NOMO-1 treated with DMSO at 0.1 percent for 48 hours (cell line): ENCODE results near the gene BLID.

Source experiments
- DNase-seq: peaks from one replicate; lab custom pipeline; 2025; ENCODE audit not compliant: unreplicated experiment; lab: John Stamatoyannopoulos, UW

The BLID gene

GRCh38 chr11:122085264-122085663, 30.8 kb downstream of the BLID start:
- no peak for DNase-seq

DNA sequence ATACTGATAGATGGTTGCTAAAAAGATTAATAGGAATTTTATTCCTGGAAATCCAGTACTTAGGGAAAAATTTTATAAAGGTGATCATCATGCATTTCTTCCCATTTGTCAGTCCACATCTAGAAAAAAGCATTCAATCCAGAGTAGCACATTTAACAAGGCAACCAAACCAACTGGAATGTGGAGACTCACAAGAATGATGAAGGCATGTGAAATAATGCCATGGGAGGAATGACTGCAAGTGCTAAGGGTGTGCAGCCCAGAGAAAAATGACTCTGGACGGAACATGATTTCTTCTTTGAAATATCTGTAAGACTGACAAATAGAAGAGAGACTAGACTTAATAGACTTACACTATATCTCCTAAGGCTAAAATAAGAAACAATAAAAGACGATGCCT, 33.8 kb downstream of the BLID start:
- DNase-seq = no peak

DNA sequence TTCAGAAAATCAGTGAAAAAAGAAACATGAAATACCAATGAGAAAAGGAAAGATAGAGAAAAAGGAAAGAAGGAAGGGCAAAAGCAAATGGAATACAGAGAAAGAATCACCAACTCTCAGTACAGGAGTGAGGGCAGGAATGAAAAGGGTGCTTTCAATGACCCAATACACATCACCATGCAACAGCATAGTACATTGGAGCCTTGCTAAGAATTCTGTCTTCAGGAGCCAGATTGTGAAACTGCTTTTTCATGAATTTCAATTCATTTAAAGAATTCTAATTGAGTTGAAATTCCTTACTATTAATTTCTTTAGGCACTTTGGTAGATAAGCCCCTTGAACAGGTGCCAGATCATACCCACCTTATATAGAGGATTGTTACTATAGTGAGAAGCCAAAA, 34.9 kb downstream of the BLID start:
- no peak for DNase-seq

GRCh38 chr11:122077459-122077858, 38.6 kb downstream of the BLID start:
- DNase-seq = no peak

GRCh38 chr11:122076512-122077120, 39.4 kb downstream of the BLID start:
- DNase-seq = no peak

GRCh38 chr11:122075016-122075415, 41.0 kb downstream of the BLID start:
- DNase-seq = no peak

- no peak for DNase-seq
Measured at GRCh38 chr11:122074022-122074421, 42.0 kb downstream of the BLID start.

DNA sequence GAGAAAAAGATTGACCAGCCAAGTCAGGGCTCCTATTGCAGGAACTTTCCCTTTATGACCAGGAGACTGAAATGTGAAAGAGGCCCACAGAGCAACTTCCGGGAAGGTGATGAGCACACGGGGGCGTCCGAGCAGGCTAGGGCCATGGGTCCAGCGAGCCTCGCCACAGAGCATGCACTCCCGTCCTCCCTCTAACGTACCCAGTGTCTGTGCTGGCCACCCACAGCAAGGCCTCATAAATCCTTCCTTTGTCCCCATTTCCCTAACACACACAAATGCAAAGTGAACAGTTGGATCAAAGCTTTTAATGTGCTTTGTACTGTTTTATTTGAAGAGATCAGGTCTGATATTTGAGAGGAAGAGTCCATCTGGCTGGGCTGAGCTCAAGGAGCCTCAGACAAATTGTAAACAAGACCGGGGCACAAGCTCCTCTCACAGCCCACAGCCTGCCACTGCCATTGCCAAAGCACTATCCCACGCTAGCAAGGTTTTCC, 44.3 kb downstream of the BLID start:
- no peak for DNase-seq

DNA sequence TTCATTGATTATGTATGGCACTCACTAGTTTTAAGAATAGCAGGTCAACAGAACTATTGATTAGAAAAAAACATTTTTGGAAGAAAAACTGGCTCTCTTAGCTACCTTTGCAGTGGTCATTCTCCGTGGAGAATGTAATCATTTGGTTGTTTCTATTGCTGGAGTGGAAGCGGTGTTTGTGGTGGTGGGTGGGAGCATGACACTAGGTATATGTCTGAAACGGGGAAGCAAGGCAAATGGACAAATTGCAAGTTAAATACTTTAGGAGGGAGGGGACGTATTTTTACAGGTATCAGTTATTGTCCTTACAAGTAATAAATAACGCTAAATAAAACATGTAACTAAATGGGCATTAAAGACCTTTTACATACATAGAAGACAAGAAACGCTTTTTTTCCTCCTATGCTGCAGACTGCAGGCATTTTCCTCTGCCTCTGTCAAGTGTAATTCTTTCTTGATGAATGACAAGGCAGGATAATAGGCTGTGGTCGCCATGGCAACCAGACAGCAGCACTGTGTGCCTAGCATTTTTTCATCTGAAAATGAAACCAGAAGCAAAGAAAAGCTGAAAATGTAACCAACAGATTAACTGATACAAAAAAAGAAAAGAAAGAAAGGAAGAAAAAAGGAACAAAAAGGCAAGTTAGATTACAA, 46.2 kb downstream of the BLID start:
- DNase-seq = peak; percentile 41

DNA sequence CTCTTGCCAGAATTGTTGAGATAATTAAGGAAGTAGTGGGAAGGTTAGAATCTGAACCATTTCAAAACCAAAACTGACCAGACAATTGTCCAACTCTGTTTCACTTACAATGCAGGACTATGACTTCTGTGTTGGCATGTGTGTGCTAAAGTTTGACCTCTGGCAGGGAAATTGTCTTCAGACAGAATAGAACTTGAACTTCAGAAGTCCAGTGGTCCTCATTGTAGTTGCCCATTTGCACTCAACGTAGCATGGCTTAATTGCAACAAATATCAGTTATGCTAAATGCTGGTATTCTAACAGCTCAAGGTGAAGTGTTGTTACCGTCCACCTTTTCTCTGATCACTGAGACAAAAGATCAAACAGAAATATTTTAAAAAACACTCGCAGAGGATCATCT, 47.2 kb downstream of the BLID start:
- DNase-seq = no peak

DNA sequence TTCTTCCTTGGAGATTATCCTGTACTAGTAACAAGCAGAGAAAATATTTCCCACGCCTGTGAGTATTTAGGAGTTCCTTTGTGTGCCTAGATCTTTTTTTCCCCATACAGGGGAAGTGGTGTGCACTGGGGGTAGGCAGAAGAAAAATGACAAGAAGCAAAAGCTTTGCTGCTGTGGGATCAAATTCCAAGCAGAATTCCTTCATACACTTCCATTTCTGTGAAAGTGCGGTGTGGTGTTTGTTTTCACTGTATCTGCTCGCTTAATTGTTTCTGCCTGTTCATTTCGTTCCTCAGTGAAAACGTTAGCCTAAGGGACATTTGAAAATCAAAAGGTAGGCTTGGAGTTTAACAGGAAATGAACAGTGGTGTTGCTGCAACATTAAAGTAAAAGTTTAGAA, 47.9 kb downstream of the BLID start:
- DNase-seq = no peak
